HT-29 (cell line): Measurements from ENCODE around the gene SUPV3L1. TPM values are rescaled to one million over a fixed set of nuclear protein-coding genes. Genes with fewer than 3 reads are reported as not detected.

ENCODE experiments used
- total RNA-seq: library from RNA; depleted of rRNA; stranded (reverse); fragments of >200 nt; shearing (Covaris generic); gene quantifications from 2 replicates; pipeline ENCODE4 v1.2.3, GENCODE V29; 2014; rRNA removed

Gene SUPV3L1
- total RNA-seq, 1 experiment from 2014 or later: 24.6 TPM

Other genes starting within 250 kb of the SUPV3L1 start
- 80.6 and 82.2 TPM in 2 replicates for gene DDX21, start 224.1 kb upstream of the SUPV3L1 start, total RNA-seq
- 17.0 and 18.1 TPM in 2 replicates for gene KIFBP, start 191.4 kb upstream of the SUPV3L1 start, total RNA-seq
- gene SRGN, start 92.1 kb upstream of the SUPV3L1 start, total RNA-seq: 0.13 TPM in 1 of 2 replicates, not detected in the other
- 10.3 TPM in 2 replicates for gene VPS26A, start 56.1 kb upstream of the SUPV3L1 start, total RNA-seq
- gene HKDC1, start 40.1 kb downstream of the SUPV3L1 start, total RNA-seq: 27.5 and 29.7 TPM in 2 replicates
- gene HK1, start 98.3 kb downstream of the SUPV3L1 start, total RNA-seq: 60.8 and 61.8 TPM in 2 replicates
- gene TACR2, start 236.7 kb downstream of the SUPV3L1 start, total RNA-seq: 1.9 and 2.2 TPM in 2 replicates